Limb (tissue), 2 donors: Measurements from ENCODE around the gene SCML1.
A peak's percentile ranks its signal among the peaks of the same experiment; 100 is the strongest.

Source experiments
- DNase-seq, 2 donors: peaks; one replicate each; pipeline ENCODE4 v3.0.0-alpha.2; 2016; ENCODE audit errors: extremely low spot score in 2 of 2

Gene SCML1, protein sequence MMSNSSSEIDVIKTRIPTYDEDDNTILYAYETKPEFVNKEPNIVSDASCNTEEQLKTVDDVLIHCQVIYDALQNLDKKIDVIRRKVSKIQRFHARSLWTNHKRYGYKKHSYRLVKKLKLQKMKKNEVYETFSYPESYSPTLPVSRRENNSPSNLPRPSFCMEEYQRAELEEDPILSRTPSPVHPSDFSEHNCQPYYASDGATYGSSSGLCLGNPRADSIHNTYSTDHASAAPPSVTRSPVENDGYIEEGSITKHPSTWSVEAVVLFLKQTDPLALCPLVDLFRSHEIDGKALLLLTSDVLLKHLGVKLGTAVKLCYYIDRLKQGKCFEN

GRCh38 chrX:17736856-17737709 is at the start of gene SCML1:
Gene SCML1, plus strand, starts transcription at chrX:17737493. Its CDS starts 6,694 bp downstream, at chrX:17744187.
- peak; percentile 91 to 94 for DNase-seq

DNA sequence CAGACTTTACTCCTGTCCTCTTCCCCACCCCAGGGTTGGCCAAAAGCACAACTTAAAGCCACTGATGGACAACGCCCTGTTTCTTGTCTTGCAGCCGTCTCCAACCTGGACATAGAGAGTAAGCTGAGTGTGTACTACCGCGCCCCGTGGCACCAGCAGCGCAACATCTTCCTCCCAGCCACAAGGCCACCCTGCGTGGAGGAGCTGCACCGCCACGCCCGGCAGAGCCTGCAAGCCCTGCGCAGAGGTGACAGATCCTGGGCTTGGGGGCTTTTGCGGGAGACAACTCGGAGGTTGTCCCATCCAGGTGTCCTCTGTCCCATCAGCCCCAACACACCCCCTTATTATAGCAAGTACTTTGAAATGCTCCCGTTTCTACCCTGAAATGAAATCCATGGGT is 49.6 kb upstream of the SCML1 start:
- DNase-seq: no peak

- DNase-seq: peak; percentile 48 to 61
Observed at GRCh38 chrX:17689971-17690409, 47.3 kb upstream of the SCML1 start.

DNA sequence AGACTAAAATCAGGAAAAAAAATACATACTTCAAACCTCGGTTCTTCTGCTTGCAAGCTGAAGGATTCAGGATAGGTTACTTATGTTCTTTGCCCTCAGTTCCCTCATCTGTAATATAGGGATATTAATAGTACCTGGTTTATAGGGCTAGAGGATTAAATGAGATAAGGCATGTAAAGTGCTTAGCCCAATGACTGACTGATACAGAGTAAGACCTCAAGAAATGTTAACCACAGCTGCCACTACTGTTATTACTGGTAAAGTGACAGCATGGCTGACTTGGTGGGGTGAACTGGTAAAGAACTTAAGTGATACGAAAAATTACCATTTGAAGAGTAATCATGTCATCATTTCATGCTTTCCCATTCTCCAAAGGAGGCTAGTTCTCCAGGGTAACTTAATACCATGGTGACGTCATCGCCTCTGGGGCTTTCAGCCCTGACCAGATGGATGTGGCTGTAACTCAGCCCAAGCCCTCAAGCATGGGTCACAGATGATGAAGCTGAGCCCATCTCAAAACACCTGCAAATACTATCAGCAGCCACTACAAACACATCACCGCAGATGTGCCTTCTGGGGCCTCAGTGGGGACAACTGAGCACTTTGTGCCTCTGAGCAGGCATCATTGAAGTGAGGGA is 44.5 kb upstream of the SCML1 start:
- peak in 1 of 2 donors; percentile 27 for DNase-seq

DNA sequence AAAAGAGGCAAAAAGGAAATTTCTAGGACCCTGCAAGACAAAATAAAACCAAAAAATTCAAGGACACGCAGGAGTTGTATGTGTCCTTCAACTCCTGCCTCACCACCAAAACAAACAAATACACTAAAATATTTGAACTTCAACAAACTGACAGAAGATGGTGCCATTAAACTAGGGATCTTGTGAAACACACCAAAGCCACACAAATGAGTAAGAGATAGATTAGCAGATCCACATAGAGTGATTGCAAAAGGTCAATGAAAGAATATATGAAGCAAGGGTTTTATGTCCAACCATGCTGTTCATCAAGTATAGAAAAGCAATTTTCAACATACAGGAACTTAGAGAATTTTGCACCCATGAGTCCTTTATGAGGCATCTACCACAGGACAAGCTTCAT is 40.1 kb upstream of the SCML1 start:
- no peak for DNase-seq

- DNase-seq: no peak
Observed at GRCh38 chrX:17700976-17701375, 36.3 kb upstream of the SCML1 start.

- no peak for DNase-seq
Observed at GRCh38 chrX:17703201-17703600, 34.1 kb upstream of the SCML1 start.

- no peak for DNase-seq
Observed at GRCh38 chrX:17705211-17705610, 32.1 kb upstream of the SCML1 start.

DNA sequence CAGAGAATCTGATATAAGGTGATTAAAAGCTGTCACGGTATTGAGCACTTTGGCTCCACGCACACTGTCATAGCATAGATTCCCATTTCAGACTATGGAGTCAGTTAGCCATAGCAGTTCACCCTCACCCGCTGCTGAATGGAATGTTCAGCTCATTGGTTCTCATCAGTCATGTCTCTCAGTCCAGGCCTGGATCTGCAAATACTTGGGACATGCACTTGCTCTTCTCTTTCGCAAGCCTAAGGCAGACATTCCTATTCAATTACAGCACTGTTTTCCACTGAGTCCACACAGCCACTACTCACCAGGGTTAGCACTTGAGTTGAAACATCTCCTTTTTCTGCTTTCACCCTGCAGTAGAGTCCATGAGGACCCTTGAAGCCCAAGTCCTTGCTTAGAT is 30.6 kb upstream of the SCML1 start:
- no peak for DNase-seq

- no peak for DNase-seq
Observed at GRCh38 chrX:17707731-17708130, 29.6 kb upstream of the SCML1 start.

DNA sequence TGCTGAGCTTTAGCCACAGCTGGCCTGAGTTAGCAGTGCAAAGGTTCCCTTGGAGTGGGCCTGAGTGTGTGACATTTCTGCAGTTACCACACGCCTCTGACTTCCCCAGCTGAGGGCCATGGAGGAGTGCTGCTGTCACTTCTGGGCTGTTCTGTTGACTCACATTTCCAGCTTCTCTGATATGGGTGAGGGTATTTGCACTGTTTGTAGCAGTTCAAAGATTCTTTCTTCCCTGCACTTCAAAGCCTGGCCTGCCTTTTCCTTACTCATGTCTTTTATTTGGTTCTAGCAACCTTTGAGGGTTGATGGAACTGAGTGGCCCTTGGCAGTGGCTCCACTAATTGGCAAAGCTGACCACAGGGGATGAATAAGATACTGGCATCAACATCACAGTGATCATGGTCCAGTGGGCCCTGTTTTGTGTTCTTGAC is 26.4 kb upstream of the SCML1 start:
- DNase-seq: no peak

- no peak for DNase-seq
Observed at GRCh38 chrX:17713288-17713687, 24.0 kb upstream of the SCML1 start.

DNA sequence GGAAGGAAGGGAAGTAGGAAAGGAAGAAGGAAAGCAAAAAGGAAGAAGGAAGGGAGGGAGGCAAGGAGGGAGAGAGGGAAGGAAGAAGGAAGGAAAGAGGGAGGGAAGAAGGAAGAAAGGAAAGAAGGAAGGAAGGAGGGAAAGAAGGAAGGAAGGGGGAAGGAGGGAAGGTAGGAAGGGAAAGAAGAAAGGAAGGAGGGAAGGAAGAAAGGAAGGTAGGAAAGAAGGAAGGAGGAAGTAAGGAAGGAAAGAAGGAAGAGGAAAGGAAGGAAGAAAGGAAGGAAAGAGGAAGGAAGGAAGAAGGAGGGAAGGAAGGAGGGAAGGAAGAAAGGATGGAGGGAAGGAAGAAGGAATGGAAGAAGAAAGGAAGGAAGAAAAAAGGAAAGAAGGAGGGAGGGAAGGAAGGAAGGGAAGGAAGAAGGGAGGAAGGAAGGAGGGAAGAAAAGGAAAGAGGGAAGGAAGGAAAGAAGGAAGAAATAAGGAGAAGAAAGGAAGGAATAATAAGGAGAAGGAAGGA is 18.6 kb upstream of the SCML1 start:
- DNase-seq: no peak

- DNase-seq: no peak
Observed at GRCh38 chrX:17719711-17720110, 17.6 kb upstream of the SCML1 start.

GRCh38 chrX:17721715-17722114 is 15.6 kb upstream of the SCML1 start:
- DNase-seq: no peak

DNA sequence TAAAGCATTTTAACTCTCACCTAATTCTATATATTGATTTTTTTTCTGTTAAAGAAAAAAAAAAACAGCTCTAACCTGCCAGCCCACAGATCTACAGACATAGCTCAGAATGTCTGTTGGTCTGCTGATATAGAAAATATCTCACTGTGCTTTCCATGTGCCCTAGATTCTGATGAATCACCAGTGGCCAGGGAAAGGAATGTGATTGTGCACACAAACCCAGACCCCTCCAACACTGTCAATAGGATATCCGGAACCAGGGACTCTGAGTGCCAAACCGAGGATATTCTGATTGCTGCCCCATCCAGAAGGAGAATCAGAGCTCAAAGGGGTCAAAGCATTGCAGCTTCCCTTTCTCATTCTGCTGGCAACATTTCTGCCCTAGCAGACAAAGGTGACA is 12.1 kb upstream of the SCML1 start:
- no peak for DNase-seq

- DNase-seq: no peak
Observed at GRCh38 chrX:17732138-17732783, 5.0 kb upstream of the SCML1 start.

- no peak for DNase-seq
Observed at GRCh38 chrX:17735406-17735805, 1.9 kb upstream of the SCML1 start.

DNA sequence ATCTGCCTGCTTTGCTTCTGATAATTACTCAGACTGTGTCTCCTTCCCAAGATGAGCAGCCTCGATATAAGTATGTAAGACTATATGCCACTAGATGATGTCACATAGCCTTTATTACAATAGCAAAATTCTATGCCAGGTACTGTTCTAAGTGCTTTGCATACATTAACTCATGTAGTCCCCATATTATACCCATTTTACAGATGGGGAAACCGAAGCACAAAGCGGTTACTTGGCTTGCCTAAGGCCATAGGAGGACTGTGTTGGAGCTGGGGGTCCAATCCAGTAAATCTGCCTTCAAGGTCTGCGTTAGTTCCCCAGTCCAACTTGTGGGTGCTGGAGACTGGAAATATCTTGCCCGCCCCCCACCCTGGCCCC is 826 bp upstream of the SCML1 start:
- DNase-seq: no peak

GRCh38 chrX:17737710-17737985 is 355 bp downstream of the SCML1 start:
- DNase-seq: no peak

GRCh38 chrX:17737986-17738713 is 857 bp downstream of the SCML1 start:
- DNase-seq: peak in 1 of 2 donors; percentile 47
